Kidney epithelial cell (primary cell): ENCODE measurements around the gene CACNA1F. TPM values are rescaled to one million over a fixed set of nuclear protein-coding genes. Genes with fewer than 3 reads are reported as not detected.

ENCODE experiments used
- DNase-seq: peaks from one replicate; pipeline ENCODE4 v3.0.0-alpha.2; 2010; ENCODE audit warnings: low read depth
- H3K27me3 ChIP-seq: 2 replicates; pipeline ENCODE4 v1.6.0; 2011; ENCODE audit warnings: low read length; ENCODE audit not compliant: control insufficient read depth, insufficient read depth
- H3K36me3 ChIP-seq: 2 replicates; pipeline ENCODE4 v1.5.1; 2011; ENCODE audit warnings: low read length; ENCODE audit not compliant: control insufficient read depth, insufficient read depth
- H3K4me3 ChIP-seq: 2 replicates; pipeline ENCODE4 v1.5.1; 2011; ENCODE audit warnings: low read depth, mild to moderate bottlenecking, control low read depth, low read length
- total RNA-seq: library from RNA; depleted of rRNA; stranded (reverse); fragments of >200 nt; gene quantifications from 2 replicates; pipeline ENCODE4 v1.2.3, GENCODE V29; 2015
- TF ChIP-seq, protein P1 (sequence below): IDR thresholded peaks from 2 replicates; pipeline ENCODE4 v1.5.1; 2011; ENCODE audit warnings: mild to moderate bottlenecking, moderate library complexity, low read length, control low read depth, inconsistent platforms; ENCODE audit not compliant: insufficient read depth, poor library complexity, severe bottlenecking

The CACNA1F gene
- total RNA-seq, 1 donor from 2014 or later, result not detected

DNA sequence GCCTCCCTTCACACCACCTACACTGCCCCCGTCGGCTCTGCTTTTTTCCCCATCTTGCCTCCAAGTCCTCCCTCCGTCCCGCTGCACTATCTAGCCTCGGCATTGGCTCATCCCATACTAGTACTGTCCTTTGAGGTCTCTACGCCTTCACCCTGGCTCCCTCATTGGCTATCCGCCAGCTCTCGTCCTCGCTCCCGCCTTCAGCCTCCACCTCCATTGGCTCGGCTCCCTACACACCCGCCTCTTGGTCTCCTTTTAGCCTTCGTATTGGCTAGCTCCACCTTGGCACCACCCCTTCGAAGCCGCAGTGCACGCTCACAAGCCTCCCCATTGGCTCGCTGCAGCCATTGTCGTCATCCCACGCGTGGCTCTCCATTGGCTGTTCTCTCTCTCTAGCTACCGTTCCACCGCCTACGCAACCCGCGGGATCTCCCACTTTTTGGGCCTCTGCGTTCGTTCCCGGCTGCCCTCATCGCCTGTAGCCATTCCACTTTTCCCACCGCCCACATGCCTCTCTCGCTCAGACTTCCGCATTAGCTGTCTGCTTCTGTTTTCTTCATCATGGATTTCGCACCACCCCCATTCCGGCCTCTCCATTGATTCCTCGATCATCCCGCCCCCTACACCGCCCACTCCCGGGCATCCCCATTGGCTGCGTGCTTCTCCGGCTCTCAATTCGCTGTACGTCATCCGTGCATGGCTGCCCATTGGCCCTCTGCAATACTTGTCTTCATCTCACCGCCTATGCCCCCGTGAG, 36.0 kb upstream of the CACNA1F start:
- H3K27me3 ChIP-seq, result no peaks in the 10 kb centered on the region
- TF ChIP-seq, protein P1, sequence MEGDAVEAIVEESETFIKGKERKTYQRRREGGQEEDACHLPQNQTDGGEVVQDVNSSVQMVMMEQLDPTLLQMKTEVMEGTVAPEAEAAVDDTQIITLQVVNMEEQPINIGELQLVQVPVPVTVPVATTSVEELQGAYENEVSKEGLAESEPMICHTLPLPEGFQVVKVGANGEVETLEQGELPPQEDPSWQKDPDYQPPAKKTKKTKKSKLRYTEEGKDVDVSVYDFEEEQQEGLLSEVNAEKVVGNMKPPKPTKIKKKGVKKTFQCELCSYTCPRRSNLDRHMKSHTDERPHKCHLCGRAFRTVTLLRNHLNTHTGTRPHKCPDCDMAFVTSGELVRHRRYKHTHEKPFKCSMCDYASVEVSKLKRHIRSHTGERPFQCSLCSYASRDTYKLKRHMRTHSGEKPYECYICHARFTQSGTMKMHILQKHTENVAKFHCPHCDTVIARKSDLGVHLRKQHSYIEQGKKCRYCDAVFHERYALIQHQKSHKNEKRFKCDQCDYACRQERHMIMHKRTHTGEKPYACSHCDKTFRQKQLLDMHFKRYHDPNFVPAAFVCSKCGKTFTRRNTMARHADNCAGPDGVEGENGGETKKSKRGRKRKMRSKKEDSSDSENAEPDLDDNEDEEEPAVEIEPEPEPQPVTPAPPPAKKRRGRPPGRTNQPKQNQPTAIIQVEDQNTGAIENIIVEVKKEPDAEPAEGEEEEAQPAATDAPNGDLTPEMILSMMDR, result no peak
- peak; percentile 83 for DNase-seq
- H3K36me3 ChIP-seq, result no peaks in the 10 kb centered on the region
- peak overlapping the region; percentile 56 for H3K4me3 ChIP-seq

DNA sequence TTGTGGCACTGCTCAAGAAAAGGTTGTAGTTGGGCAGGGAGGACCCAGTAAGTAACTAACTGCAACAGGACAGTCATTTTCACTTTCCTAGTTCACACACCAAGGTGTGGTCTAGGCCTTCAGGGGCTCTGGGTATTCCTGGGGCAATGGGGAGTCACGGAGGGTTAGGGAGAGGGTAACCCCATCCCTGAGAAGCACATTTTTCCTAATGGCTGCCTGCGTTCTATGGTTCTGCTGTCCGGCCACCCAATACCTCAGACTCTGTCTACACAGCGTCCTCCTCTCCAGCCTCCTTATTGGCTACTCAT, 35.5 kb upstream of the CACNA1F start:
- no peak for DNase-seq
- TF ChIP-seq, protein P1, result no peak
- no peaks in the 10 kb centered on the region for H3K27me3 ChIP-seq
- H3K4me3 ChIP-seq, result peak overlapping the region; percentile 51
- no peaks in the 10 kb centered on the region for H3K36me3 ChIP-seq

DNA sequence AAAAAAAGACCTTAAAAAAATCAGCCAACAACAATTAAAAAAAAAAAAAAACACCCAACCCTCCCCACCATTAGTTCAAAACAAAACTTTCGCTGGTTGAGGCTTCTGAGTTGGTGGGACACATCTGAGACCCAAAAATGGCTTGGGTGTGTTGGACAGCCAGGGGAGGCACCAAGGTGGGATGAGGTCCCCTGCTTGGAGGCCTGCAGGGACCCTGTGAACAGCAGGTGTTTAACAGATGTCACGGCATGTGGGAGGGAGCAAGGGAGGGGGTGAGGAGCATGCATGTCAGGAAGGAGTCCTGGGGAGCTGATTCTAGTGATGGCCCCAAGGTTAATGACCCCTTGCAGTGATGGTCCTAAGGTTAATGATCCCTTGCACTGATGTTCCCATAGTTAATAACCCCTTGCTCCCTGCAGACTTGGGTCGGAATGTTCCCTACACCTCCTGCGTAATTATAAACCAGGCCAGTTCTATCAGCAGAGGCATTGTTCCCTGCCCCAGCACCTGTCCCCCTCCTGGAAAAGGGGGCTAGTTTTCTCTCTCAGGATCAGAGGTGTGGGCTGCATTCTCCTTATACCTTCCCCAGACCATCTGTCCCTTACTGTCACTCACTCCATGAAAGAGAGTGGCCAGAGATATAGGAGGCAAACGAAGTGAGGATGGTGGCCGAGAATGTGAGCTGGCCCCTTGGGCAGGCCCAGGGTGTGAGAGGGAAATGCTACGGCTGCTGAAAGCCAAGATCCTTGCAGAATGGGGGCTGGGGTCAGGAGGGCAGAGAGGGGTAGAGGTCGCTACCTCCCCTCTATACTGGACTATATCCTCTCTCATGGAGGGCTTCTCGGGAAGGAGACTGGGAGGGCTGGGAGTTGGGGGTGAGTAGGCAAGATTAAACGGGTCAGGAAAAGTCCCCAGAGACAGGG, 33.6 kb upstream of the CACNA1F start:
- DNase-seq, result no peak
- H3K4me3 ChIP-seq, result no peak overlapping the region
- TF ChIP-seq, protein P1, result no peak
- no peaks in the 10 kb centered on the region for H3K27me3 ChIP-seq
- no peaks in the 10 kb centered on the region for H3K36me3 ChIP-seq

DNA sequence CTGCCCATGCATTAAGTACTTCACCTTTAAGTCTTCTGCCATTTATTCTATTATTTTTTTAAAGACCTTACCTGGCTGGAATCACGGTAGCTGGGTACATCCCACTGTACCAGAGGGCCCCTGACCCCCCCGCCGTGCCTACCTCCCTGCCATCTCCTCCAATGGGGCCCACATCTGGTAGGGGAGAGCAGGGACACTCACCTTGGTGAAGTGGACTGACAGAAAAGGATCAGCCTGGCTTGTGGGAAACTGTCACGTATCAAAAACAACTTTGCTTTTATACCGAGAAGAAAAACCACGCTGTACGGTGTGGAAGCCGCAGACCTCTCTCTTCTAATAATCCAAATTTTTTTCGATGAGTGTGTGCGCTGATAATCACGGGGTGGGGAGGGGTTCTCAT, 31.3 kb upstream of the CACNA1F start, which contains the start of gene FOXP3:
Gene FOXP3, minus strand, starts transcription at position 251 of the 400 bp plus-strand sequence. CDS start 6,205 bp downstream, outside the sequence.
- H3K27me3 ChIP-seq, result no peaks in the 10 kb centered on the region
- DNase-seq, result no peak
- TF ChIP-seq, protein P1, result no peak
- H3K36me3 ChIP-seq, result no peaks in the 10 kb centered on the region
- H3K4me3 ChIP-seq, result no peak within 1 kb of the TSS

DNA sequence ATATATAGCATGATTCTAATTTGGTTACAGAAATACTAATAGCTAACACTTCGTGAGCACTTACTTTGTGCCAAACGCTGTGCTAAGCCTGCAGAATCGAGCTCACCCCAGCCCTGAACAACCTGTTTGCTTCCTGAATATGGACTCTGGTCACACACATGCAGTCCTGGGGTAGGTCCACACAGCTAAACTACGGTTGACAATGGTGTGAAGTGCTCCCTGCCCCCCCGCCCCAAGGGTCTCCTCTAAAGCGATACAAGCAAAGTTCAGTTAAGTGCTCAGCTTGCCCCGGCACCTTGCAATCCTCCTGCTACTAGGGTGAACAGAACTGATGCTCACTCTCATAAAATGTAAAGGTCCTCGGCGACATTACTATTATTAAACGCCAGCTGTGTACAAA, 30.5 kb upstream of the CACNA1F start:
- TF ChIP-seq, protein P1, result no peak
- DNase-seq, result no peak

More for the DNA sequence above, 30.5 kb upstream of the CACNA1F start:
- Histone ChIP-seq H3K36me3 (no peaks in the 10 kb centered on the region), H3K4me3 (no peak overlapping the region), H3K27me3 (no peaks in the 10 kb centered on the region)
